ENCODE measurements around the gene USP8.

GRCh38 chr15:50458348-50459112 is 34.3 kb downstream of the USP8 start:
- TF ChIP-seq CEBPB (IDR thresholded peaks at IDR 0.05; ENCODE audit: low read depth, low read length) (no peak), CTCF (conservative IDR thresholded peaks at IDR 0.05; ENCODE audit: low read depth, low read length) (no peak), MXI1 (IDR thresholded peaks at IDR 0.05; ENCODE audit: borderline replicate concordance, low read depth, low read length) (no peak), POLR2A (IDR thresholded peaks at IDR 0.05; ENCODE audit: low read depth, low read length) (no peak), RAD21 (IDR thresholded peaks at IDR 0.05; ENCODE audit: low read length) (no peak), RFX5 (IDR thresholded peaks at IDR 0.05; ENCODE audit: low read depth, low read length) (no peak), USF2 (IDR thresholded peaks at IDR 0.05; ENCODE audit: low read depth, low read length) (no peak), ELK1 (IDR thresholded peaks at IDR 0.05; ENCODE audit: borderline replicate concordance, low read depth, low read length) (no peak), BHLHE40 (IDR thresholded peaks at IDR 0.05; ENCODE audit: low read depth, low read length) (no peak), CHD1 (IDR thresholded peaks at IDR 0.05; ENCODE audit: low read depth, low read length) (no peak)
